HUES64 (cell line): Measurements from ENCODE around the gene TMEM250.
A peak's percentile ranks its signal among the peaks of the same experiment; 100 is the strongest.

Experiments used
- H3K27ac ChIP-seq: 2 replicates; pipeline ENCODE4 v1.7.0; 2013; ENCODE audit warnings: low read depth, low read length, inconsistent platforms
- H3K27me3 ChIP-seq: 2 replicates; pipeline ENCODE4 v1.6.1; 2013; ENCODE audit warnings: mild to moderate bottlenecking, low read length; ENCODE audit not compliant: insufficient read depth
- H3K36me3 ChIP-seq: 2 replicates; pipeline ENCODE4 v1.6.1; 2013; ENCODE audit warnings: mild to moderate bottlenecking, low read length; ENCODE audit not compliant: insufficient read depth
- H3K4me1 ChIP-seq: 2 replicates; pipeline ENCODE4 v1.6.1; 2013; ENCODE audit warnings: mild to moderate bottlenecking, low read length, moderate library complexity; ENCODE audit not compliant: insufficient read depth
- H3K4me3 ChIP-seq: 2 replicates; pipeline ENCODE4 v1.5.1; 2013; ENCODE audit warnings: mild to moderate bottlenecking, low read length, moderate library complexity
- H3K9ac ChIP-seq: 2 replicates; pipeline ENCODE4 v1.6.1; 2013; ENCODE audit warnings: mild to moderate bottlenecking, low read depth, low read length
- H3K9me3 ChIP-seq: 2 replicates; pipeline ENCODE4 v1.6.1; 2013; ENCODE audit warnings: low read depth, low read length; ENCODE audit not compliant: insufficient read depth
- WGBS: fragments of 150-250, 120-280 bp; methylation state at CpG from one replicate; pipeline ENCODE4 v1.1.7; 2013; ENCODE audit warnings: missing lambda C conversion rate; 5-methylcytosine and 5-hydroxymethylcytosine counted together

TMEM250 gene

GRCh38 chr9:136128436-136128835 lies 9.8 kb upstream of the TMEM250 start:
- Histone ChIP-seq H3K9ac (no peak overlapping the region), H3K27me3 (peaks cover 8% of the 10 kb centered on the region), H3K36me3 (no peaks in the 10 kb centered on the region), H3K9me3 (no peaks in the 10 kb centered on the region), H3K27ac (no peak overlapping the region), H3K4me3 (no peak overlapping the region), H3K4me1 (no peaks in the 10 kb centered on the region)
- 91% methylated on average over 17 of the region's 17 CpGs for WGBS

GRCh38 chr9:136127313-136127712 lies 8.6 kb upstream of the TMEM250 start:
- 94% methylated on average over 18 of the region's 18 CpGs for WGBS
- no peak overlapping the region for H3K27ac ChIP-seq
- no peaks in the 10 kb centered on the region for H3K9me3 ChIP-seq
- no peak overlapping the region for H3K4me3 ChIP-seq
- no peaks in the 10 kb centered on the region for H3K4me1 ChIP-seq
- H3K27me3 ChIP-seq: peaks cover 5% of the 10 kb centered on the region
- H3K36me3 ChIP-seq: no peaks in the 10 kb centered on the region
- H3K9ac ChIP-seq: no peak overlapping the region

GRCh38 chr9:136124976-136125692 lies 6.5 kb upstream of the TMEM250 start:
- no peaks in the 10 kb centered on the region for H3K27me3 ChIP-seq
- no peaks in the 10 kb centered on the region for H3K4me1 ChIP-seq
- no peaks in the 10 kb centered on the region for H3K9me3 ChIP-seq
- no peak overlapping the region for H3K4me3 ChIP-seq
- H3K9ac ChIP-seq: no peak overlapping the region
- no peak overlapping the region for H3K27ac ChIP-seq
- 91% methylated on average over 2 of the region's 2 CpGs for WGBS
- no peaks in the 10 kb centered on the region for H3K36me3 ChIP-seq

GRCh38 chr9:136122425-136123383 lies 4.0 kb upstream of the TMEM250 start:
- H3K27me3 ChIP-seq: no peaks in the 10 kb centered on the region
- no peak overlapping the region for H3K9ac ChIP-seq
- H3K36me3 ChIP-seq: no peaks in the 10 kb centered on the region
- no peak overlapping the region for H3K27ac ChIP-seq
- no peaks in the 10 kb centered on the region for H3K9me3 ChIP-seq
- 44% methylated on average over 45 of the region's 45 CpGs for WGBS
- no peak overlapping the region for H3K4me3 ChIP-seq
- no peaks in the 10 kb centered on the region for H3K4me1 ChIP-seq

- H3K27me3 ChIP-seq: no peaks in the 10 kb centered on the region
- H3K9me3 ChIP-seq: no peaks in the 10 kb centered on the region
- H3K9ac ChIP-seq: no peak overlapping the region
- H3K4me1 ChIP-seq: no peaks in the 10 kb centered on the region
- no peak overlapping the region for H3K4me3 ChIP-seq
- no peaks in the 10 kb centered on the region for H3K36me3 ChIP-seq
- H3K27ac ChIP-seq: no peak overlapping the region
- WGBS: 94% methylated on average over 9 of the region's 9 CpGs
Measured at GRCh38 chr9:136121801-136122200, 3.1 kb upstream of the TMEM250 start.

- Histone ChIP-seq H3K36me3 (peaks cover 8% of the 10 kb centered on the region; the same call in 1 of the 2 replicates), H3K9ac (no peak overlapping the region), H3K27ac (no peak overlapping the region), H3K4me3 (no peak overlapping the region), H3K9me3 (no peaks in the 10 kb centered on the region), H3K27me3 (no peaks in the 10 kb centered on the region), H3K4me1 (no peaks in the 10 kb centered on the region)
- WGBS: 92% methylated on average over 18 of the region's 18 CpGs
Measured at GRCh38 chr9:136120438-136120844, 1.8 kb upstream of the TMEM250 start.

- no peaks in the 10 kb centered on the region for H3K9me3 ChIP-seq
- no peak overlapping the region for H3K9ac ChIP-seq
- 66% methylated on average over 10 of the region's 11 CpGs for WGBS
- H3K27me3 ChIP-seq: no peaks in the 10 kb centered on the region
- H3K27ac ChIP-seq: no peak overlapping the region; the same call in 1 of the 2 replicates
- H3K4me1 ChIP-seq: no peaks in the 10 kb centered on the region
- peaks cover 13% of the 10 kb centered on the region; the same call in 1 of the 2 replicates for H3K36me3 ChIP-seq
- H3K4me3 ChIP-seq: peak overlapping the region; percentile 77
Measured at GRCh38 chr9:136119883-136120393, 1.3 kb upstream of the TMEM250 start.

GRCh38 chr9:136119061-136119882 lies 597 bp upstream of the TMEM250 start:
- Histone ChIP-seq H3K9me3 (no peaks in the 10 kb centered on the region), H3K9ac (peak overlapping the region; percentile 90), H3K4me3 (peak overlapping the region; percentile 77), H3K4me1 (no peaks in the 10 kb centered on the region), H3K27ac (peak overlapping the region; percentile 88; the same call in 1 of the 2 replicates), H3K27me3 (no peaks in the 10 kb centered on the region), H3K36me3 (peaks cover 15% of the 10 kb centered on the region; the same call in 1 of the 2 replicates)
- 3% methylated on average over 64 of the region's 64 CpGs for WGBS

GRCh38 chr9:136117916-136118319 lies 757 bp downstream of the TMEM250 start:
- WGBS: 1% methylated on average over 36 of the region's 36 CpGs
- Histone ChIP-seq H3K4me1 (no peaks in the 10 kb centered on the region), H3K4me3 (peak overlapping the region; percentile 77), H3K27me3 (no peaks in the 10 kb centered on the region), H3K9me3 (no peaks in the 10 kb centered on the region), H3K36me3 (peaks cover 15% of the 10 kb centered on the region; the same call in 1 of the 2 replicates), H3K9ac (peak overlapping the region; percentile 90), H3K27ac (peak overlapping the region; percentile 88)

- no peaks in the 10 kb centered on the region for H3K4me1 ChIP-seq
- no peaks in the 10 kb centered on the region for H3K27me3 ChIP-seq
- H3K36me3 ChIP-seq: peaks cover 15% of the 10 kb centered on the region; the same call in 1 of the 2 replicates
- H3K9me3 ChIP-seq: no peaks in the 10 kb centered on the region
- WGBS: 73% methylated on average over 23 of the region's 23 CpGs
- H3K9ac ChIP-seq: peak overlapping the region; percentile 90
- peak overlapping the region; percentile 77 for H3K4me3 ChIP-seq
- H3K27ac ChIP-seq: peak overlapping the region; percentile 88
Measured at GRCh38 chr9:136117291-136117915, 1.3 kb downstream of the TMEM250 start.
